Erythroblast (primary cell): ENCODE measurements around the gene LRBA.

Experiments
- GATA1 ChIP-seq: IDR thresholded peaks from 2 replicates; pipeline ENCODE4 v1.6.1; 2011; ENCODE audit warnings: low read depth, mild to moderate bottlenecking, control low read depth, low read length, moderate library complexity
- POLR2A ChIP-seq: IDR thresholded peaks from 2 replicates; pipeline ENCODE4 v1.6.1; 2011; ENCODE audit warnings: mild to moderate bottlenecking, low read length

DNA sequence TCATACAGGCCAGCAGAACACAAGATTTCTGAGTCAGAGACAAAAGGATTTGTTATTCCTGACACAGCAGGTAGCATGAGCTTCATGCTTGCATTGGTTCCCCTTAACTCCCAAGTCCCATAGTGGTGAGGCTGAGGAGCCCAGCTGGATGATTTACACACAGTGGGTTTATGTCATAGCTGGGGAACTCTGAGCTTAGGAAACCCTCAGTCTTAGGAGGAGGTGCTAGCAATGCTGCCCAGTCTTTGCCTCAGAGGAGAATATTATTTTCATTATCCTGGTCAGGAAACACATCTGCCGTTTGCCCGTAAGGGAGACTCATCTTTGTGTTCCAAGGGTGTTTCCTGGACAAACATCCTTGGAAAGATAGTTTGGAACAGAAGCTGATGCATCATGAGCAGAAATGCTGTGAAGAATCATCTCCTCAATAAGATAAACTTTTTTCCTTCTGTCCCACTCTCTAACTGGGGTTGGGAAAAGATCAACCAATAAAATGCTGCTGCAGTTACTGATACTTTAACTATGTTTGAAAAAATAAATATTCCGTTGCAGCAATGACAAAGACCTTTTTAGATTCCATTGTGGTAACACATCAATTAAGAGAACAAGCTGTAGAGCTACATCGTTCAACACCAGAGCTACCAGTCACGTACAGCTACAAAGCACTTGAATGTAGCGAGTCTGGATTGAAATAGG, 790.0 kb downstream of the LRBA start:
- TF ChIP-seq POLR2A (no peak), GATA1 (no peak)
